ENCODE measurements around the gene MAPK1IP1L. TPM values are rescaled to one million over a fixed set of nuclear protein-coding genes. Genes with fewer than 3 reads are reported as not detected.

Gene MAPK1IP1L
- total RNA-seq, 1 experiment from 2014 or later, result 79.7 TPM

DNA sequence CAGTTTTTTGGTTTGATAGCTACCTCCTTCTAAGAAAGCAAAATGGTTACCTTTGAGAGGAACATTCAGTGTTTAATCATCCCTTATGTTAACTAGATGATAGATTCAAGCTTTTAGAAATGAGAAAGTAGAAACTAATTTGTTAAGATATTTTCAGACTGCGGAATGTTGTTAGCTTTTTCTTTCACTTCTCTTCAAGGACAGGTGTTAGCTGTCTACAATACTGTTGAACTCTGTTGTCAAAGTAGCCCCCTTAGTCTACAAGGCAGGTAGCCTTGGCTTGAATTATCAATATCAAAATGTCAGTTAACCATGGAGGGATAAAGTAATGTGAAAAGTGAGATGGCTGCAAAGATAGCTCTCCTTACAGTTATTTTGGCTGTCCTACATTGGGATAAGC lies 14.8 kb downstream of the MAPK1IP1L start:
- Histone ChIP-seq H3K27me3 (ENCODE audit: insufficient read depth, low read depth) (no peaks in the 10 kb centered on the region), H3K9me2 (ENCODE audit: insufficient read depth) (no peaks in the 10 kb centered on the region), H4K20me1 (ENCODE audit: insufficient read depth) (peaks cover 17% of the 10 kb centered on the region), H3K9me3 (ENCODE audit: insufficient read depth, low read depth) (no peaks in the 10 kb centered on the region), H3K4me3 (no peak overlapping the region), H3K4me1 (replicated peaks; ENCODE audit: insufficient read depth) (no peaks in the 10 kb centered on the region), H3F3A (ENCODE audit: insufficient read depth, low read depth) (peaks cover 46% of the 10 kb centered on the region), H3K4me2 (no peak overlapping the region), H2AFZ (no peak overlapping the region), H3K36me3 (ENCODE audit: low read depth) (peaks cover 34% of the 10 kb centered on the region), H3K79me2 (ENCODE audit: low read depth) (peaks cover 5% of the 10 kb centered on the region; the same call in 1 of the 2 replicates), H3K27ac (no peak overlapping the region)
- TF ChIP-seq, protein P1, sequence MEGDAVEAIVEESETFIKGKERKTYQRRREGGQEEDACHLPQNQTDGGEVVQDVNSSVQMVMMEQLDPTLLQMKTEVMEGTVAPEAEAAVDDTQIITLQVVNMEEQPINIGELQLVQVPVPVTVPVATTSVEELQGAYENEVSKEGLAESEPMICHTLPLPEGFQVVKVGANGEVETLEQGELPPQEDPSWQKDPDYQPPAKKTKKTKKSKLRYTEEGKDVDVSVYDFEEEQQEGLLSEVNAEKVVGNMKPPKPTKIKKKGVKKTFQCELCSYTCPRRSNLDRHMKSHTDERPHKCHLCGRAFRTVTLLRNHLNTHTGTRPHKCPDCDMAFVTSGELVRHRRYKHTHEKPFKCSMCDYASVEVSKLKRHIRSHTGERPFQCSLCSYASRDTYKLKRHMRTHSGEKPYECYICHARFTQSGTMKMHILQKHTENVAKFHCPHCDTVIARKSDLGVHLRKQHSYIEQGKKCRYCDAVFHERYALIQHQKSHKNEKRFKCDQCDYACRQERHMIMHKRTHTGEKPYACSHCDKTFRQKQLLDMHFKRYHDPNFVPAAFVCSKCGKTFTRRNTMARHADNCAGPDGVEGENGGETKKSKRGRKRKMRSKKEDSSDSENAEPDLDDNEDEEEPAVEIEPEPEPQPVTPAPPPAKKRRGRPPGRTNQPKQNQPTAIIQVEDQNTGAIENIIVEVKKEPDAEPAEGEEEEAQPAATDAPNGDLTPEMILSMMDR (conservative IDR thresholded peaks at IDR 0.05), result no peak
- no peak for TF ChIP-seq EZH2 (IDR thresholded peaks at IDR 0.05; ENCODE audit: low read depth)
- BruUV-seq (replicated peaks), result no TSS peak
- intact Hi-C loops (cut with micrococcal nuclease; ENCODE audit: unreplicated experiment), result no loop called here
- POLR2A ChIA-PET (ENCODE audit: unreplicated experiment), result interaction anchor here (0.7 kb wide), 1 partner anchor 501 kb away, joined by 7 read pairs; no protein-coding TSS in a partner anchor
- no peak for DNase-seq
- CTCF ChIA-PET, result interaction anchor here (0.7 kb wide), 1 partner anchor 116 kb away, joined by 4 read pairs; no protein-coding TSS in a partner anchor

- Histone ChIP-seq H3K4me1 (replicated peaks; ENCODE audit: insufficient read depth) (no peaks in the 10 kb centered on the region), H3K9me3 (ENCODE audit: insufficient read depth, low read depth) (no peaks in the 10 kb centered on the region), H3K36me3 (ENCODE audit: low read depth) (0 out of 2 replicates have a peak, but pooled peaks cover 1% of the 10 kb centered on the region), H2AFZ (no peak overlapping the region), H4K20me1 (ENCODE audit: insufficient read depth) (no peaks in the 10 kb centered on the region), H3K79me2 (ENCODE audit: low read depth) (no peaks in the 10 kb centered on the region), H3K4me3 (no peak overlapping the region), H3K9me2 (ENCODE audit: insufficient read depth) (no peaks in the 10 kb centered on the region), H3K4me2 (no peak overlapping the region), H3K27me3 (ENCODE audit: insufficient read depth, low read depth) (no peaks in the 10 kb centered on the region), H3K27ac (no peak overlapping the region), H3F3A (ENCODE audit: insufficient read depth, low read depth) (peaks cover 22% of the 10 kb centered on the region; the same call in 1 of the 2 replicates)
- CTCF ChIA-PET, result no interaction called here
- TF ChIP-seq, protein P1 (conservative IDR thresholded peaks at IDR 0.05), result no peak
- no peak for TF ChIP-seq EZH2 (IDR thresholded peaks at IDR 0.05; ENCODE audit: low read depth)
- POLR2A ChIA-PET (ENCODE audit: unreplicated experiment), result no interaction called here
- intact Hi-C loops (cut with micrococcal nuclease; ENCODE audit: unreplicated experiment), result no loop called here
- DNase-seq, result no peak
- no TSS peak for BruUV-seq (replicated peaks)
Observed at GRCh38 chr14:55070981-55071411, 19.5 kb downstream of the MAPK1IP1L start.

GRCh38 chr14:55071870-55072640 lies 20.6 kb downstream of the MAPK1IP1L start:
- no peaks in the 10 kb centered on the region for H3K79me2 ChIP-seq (ENCODE audit: low read depth)

More at GRCh38 chr14:55071870-55072640, 20.6 kb downstream of the MAPK1IP1L start:
- H3K4me2 ChIP-seq, result no peak overlapping the region
- H3K4me1 ChIP-seq (replicated peaks; ENCODE audit: insufficient read depth), result peaks cover 1% of the 10 kb centered on the region; the same call in 1 of the 2 replicates
- TF ChIP-seq, protein P1 (conservative IDR thresholded peaks at IDR 0.05), result no peak
- no peak for TF ChIP-seq EZH2 (IDR thresholded peaks at IDR 0.05; ENCODE audit: low read depth)
- intact Hi-C loops (cut with micrococcal nuclease; ENCODE audit: unreplicated experiment), result no loop called here
- no peaks in the 10 kb centered on the region for H3K9me3 ChIP-seq (ENCODE audit: insufficient read depth, low read depth)
- BruUV-seq (replicated peaks), result TSS peak; percentile 4
- no peak for DNase-seq
- no peaks in the 10 kb centered on the region for H3K9me2 ChIP-seq (ENCODE audit: insufficient read depth)
- H3K27ac ChIP-seq, result no peak overlapping the region
- peaks cover 19% of the 10 kb centered on the region; the same call in 1 of the 2 replicates for H3F3A ChIP-seq (ENCODE audit: insufficient read depth, low read depth)
- ChIA-PET POLR2A (ENCODE audit: unreplicated experiment) (interaction anchor here (0.5 to 1.6 kb wide), 4 partner anchors 21 to 59 kb away, joined by 3 to 10 read pairs (median 4); partner anchors contain the start of gene MAPK1IP1L), CTCF (interaction anchor here (0.6 to 1.0 kb wide), 2 partner anchors 21 to 86 kb away, joined by 3 read pairs; no protein-coding TSS in a partner anchor)
- H3K36me3 ChIP-seq (ENCODE audit: low read depth), result no peaks in the 10 kb centered on the region
- no peak overlapping the region for H2AFZ ChIP-seq
- no peaks in the 10 kb centered on the region for H3K27me3 ChIP-seq (ENCODE audit: insufficient read depth, low read depth)
- no peak overlapping the region for H3K4me3 ChIP-seq
- H4K20me1 ChIP-seq (ENCODE audit: insufficient read depth), result no peaks in the 10 kb centered on the region
